ENCODE measurements around the gene ALG2.

Gene ALG2

DNA sequence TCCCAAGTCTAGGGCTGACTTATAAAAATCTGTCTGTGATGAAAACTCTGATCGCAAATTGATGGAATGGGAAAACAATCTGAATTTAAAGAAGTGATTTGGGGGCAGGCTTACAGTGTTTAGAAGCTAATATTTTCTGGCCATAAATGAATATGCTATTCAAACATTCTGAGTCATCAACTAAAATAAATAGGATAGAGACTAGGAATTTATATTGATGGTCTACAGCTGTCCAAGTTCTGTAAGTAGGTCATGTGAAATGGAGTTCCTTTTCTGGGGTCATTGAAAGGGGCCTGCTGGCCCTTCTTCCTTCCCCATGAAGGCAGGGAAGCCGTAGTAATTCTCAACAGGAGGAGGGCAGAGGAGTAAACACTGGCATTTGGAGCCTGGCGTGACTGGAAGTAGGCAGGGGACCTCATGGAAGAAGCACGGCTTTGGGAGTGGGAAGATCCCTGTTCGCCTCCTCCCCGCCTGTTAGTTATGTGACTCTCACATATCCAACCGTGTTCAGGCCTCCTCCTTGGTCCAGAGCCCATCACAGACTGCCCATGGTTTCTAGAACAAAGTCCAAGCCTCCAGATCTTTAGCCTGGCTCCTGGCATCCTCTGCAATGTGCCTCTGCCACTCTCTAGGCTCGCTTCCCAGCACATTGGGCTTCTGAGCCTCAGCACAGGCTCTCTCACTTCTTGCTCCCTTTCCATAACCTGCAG, 31.7 kb downstream of the ALG2 start:
- no peak for DNase-seq

GRCh38 chr9:99189186-99189585, 32.6 kb downstream of the ALG2 start:
- no peak for DNase-seq

GRCh38 chr9:99187311-99187710, 34.4 kb downstream of the ALG2 start:
- DNase-seq: no peak

- DNase-seq: no peak
These were observed 35.8 kb downstream of the ALG2 start for GRCh38 chr9:99185934-99186333.

DNA sequence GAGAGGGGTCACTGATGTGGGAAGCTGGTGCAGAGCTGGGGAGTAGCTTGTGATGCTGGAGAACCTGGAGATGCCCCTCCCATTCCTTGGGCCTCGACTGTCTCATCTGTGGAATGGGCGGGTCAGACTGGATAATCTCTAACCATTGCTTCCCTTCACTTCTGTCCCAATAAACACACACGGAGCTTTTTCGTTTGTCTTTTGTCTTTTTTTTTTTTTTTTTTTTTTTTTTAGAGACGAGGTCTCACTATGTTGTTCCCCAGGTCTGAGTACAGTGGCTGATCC, 36.5 kb downstream of the ALG2 start:
- no peak for DNase-seq

DNA sequence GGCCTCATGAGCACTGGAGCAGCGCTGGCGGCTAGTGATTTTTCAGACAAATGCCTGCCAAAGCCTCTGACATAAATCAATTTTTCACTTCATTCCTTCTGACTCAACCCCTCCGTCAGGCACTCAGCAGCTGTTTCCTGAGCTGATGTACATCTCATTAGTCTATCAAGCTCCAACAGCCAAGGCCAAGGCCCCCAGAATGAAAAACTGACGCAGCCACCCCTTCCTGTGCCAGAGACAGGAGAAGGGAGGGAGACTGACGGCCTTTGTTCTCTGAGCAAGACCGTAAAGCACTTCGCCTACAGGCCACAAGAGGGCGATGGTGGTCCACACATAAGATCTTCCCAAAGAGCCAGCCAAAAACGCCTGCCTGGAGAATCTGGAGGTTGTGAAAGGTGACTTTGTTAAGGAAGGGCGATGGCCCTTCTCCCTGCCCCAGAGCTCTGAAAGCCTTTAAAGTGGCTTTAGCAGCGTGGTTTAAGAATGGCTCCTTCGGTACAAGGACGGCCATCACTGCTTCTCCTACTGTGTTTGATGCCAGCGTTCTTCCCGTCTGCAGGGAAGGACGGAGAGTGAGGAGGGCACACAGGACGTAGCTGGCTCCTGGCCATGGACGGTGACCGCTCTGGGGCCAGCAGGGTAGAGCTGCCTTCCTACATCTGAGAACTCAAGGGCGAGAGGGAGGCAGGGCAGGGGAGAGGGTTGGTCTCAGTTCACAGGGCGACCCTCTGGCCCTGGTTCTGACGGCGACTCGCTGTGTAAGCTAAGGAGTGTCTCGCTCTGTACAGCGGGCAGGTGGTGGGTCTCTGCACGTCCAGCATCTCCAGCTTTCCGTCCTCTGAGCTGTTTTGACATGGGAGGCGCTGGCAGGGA, 37.0 kb downstream of the ALG2 start:
- DNase-seq: peak; percentile 67 to 98 (median 90)

DNA sequence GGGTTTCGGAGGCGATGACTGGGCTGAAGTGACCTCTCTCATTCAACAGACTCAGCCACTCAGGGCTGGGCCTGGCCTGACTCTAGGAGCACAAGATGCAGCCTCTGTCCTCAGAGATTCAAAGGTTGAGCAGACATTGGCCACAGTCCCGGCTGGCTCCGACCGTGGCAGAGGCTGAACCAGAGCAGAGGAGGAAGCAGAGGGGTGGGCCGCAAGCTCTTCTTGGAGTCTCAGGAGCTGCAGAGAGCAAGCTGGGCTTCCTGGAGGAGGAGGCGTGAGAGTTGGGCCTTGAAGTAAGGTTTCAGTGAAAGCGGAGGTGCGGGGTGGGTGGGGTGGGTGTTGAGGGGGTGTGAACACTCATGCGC, 37.6 kb downstream of the ALG2 start:
- DNase-seq: no peak

DNA sequence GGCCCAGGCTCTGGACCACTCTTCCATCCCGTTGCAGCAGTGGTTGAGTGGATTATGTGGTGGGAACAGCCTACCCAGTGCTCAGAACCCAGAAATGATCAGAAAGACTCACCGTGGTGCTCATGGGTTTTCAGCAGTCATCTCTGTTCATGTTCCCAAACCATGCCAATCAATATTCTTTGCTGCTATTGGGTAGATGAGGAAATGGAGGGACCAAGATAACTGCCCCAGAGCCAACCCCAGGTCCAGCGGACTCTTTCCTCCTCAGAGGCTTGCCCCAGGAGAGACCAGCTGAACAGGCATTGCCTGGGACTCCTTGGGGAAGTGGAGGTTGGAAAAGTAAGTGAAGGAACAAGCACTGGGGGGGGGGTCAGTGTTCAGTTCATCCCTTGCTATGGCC, 38.1 kb downstream of the ALG2 start:
- DNase-seq: no peak

DNA sequence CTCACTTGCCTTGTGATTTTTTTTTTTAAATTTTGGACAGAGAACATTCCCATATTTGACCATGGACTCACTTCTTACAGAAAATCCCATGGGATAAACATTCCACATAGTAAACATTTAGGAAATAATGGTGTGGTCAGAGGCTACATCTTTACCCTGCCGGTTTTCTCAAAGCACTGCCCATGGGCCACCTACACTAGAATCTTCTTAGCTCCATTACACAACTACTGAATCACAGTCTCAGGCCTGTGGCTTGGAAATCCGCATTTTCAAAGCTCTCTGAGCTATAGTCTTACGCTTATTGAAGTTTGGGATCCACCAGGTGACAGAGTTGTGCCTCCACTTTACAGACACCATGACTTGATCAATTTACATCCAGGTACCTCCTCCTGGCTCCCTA, 39.4 kb downstream of the ALG2 start:
- no peak for DNase-seq

GRCh38 chr9:99181621-99182020, 40.1 kb downstream of the ALG2 start:
- DNase-seq: no peak

GRCh38 chr9:99181206-99181605, 40.5 kb downstream of the ALG2 start:
- DNase-seq: no peak

DNA sequence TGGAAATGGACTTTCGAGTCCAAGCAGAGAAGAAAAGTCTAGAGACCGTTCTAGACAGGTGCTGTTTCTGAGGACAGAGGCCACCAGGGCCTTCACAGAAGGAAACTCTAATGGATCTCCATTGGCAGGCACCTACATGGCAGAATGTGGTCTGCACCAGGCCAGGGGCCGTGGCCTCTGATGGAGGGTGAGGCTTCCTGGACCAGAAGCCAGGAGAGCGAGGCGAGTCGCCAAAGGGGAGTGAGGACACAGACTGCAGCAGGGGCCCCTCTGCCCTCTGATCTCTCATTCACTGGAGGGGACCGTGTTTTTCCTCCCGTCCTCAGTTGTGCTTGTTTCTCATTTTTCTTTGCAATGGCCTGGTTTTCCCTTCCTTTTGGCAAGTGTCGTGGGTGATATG, 41.1 kb downstream of the ALG2 start:
- DNase-seq: no peak

DNA sequence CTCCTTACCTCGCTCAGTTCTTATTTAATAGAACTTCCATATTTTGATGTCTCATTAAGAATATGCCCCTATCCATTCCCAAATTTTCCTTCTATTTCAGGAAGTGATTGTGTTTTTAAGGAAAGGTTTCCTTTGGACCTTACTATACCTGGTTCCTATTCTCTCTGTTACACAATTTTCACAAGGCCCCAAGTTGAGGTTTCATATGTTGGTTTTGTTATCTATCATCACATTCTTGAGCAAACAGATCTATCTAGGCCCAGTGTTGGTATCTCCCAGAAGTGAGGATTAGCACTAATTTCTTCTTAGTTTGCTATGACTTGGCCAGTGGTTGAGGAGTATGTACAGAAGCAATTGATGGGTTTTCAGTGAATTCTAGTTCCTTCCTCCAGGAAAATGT, 41.5 kb downstream of the ALG2 start:
- DNase-seq: no peak

GRCh38 chr9:99178912-99179872, 42.5 kb downstream of the ALG2 start:
- no peak for DNase-seq

DNA sequence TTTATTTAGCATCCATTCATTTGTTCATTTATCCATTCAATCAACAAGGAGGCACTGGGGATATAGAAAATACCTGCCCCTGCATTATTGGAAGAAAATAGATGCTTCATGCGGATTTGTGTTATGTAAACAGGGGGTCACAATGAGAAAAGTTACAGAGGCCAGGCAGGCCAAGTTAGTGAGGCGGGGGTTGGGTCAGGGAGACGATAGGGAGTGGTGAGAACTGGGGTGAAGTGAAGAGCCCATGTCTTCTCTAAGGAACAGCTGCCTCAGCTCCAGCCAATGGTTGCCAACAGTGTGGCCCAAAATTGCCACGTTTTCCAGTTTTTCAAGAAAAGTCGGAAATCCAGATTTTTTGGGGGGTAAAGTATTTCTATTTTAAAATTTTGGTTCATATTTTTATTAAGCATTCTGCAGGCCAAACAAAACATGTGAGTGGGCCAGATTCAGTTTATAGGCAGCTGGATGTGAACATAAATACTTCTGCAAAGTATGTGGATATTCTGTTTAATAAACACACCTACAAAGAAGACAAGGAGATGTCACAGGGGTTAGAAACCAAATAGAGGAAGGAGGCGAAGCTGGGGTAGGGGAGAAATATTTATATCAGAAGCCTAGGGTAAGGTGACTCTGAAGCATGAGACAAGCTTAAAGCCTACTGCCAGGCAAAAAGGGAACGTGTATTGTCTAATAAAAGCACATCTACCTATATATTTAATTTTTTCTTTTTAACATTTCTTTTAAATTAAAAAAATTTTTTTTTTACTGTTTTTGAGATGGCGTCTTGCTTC, 44.0 kb downstream of the ALG2 start:
- DNase-seq: no peak

DNA sequence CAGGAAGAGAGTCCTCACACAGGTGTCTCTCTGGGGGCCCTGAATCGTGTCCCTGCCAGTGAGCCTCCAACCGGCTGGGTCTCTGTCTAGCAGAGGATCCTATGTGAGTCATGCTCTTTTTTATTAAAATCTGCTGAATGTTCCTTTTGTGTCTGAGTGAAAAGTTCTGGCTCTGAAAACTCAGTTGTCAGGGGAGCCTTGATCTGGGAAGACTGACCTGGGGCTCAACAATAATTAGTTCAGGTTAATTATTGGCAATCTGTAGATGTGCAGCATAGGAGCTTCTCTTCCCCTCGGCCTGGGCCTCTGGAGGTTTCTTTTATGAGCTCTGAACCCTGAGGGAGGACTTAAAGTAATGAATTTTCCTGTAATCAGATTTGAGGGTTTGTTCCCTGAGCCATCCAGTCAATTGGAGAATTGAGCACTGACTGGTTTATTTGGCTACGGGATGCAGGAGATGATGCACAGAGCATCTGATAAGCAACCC, 45.2 kb downstream of the ALG2 start:
- DNase-seq: peak in 1 of 3 experiments; percentile 37

- peak in 2 of 3 experiments; percentile 42 to 67 for DNase-seq
These were observed 47.9 kb downstream of the ALG2 start for GRCh38 chr9:99173570-99174504.

GRCh38 chr9:99172124-99173091, 49.3 kb downstream of the ALG2 start:
- peak in 2 of 3 experiments; percentile 84 to 96 for DNase-seq

DNA sequence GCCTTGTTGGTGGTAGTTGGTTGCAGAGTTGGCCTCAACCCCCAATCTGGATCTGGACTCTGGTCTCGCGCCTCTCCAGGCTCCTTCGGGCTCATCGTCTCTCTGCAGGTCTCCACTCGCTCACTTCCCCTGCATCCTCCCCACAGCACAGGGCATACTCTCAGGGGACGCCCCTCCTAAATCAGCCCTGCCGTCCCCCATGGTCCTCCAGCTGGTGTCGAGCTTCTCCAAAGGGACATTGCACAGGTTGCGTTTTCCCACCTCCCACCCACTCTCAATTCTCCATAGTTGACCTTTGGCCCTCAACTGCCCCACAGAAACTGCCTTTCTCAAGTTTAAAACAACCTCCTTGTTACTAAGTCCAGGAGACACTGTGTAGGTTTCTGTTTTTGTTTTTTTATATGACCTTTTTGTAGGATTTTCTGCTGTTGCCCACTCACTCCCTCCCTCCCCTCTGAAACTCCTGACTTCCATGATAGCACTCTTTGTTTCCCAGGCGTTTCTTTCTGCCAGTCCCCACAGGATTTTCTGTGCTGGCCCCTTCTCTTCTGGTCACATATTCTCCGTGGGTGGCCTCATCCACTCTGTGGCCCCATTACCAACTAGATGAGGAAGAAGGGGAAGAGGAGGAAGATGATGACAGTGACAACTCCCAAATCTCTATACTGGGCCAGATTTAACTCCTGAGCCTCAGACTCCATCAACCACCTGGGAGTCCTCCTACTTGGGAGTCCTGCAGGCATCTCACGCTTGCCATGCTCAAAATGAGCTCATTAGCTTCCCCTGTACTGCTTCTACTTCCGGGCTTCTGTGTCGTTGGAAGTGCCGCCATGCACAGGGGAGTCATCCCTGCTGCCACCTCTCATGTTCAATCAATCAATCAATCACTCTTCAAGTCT, 50.3 kb downstream of the ALG2 start:
- no peak for DNase-seq

All from NCI-H1417 (cell line).